DOHH2 (cell line): ENCODE data around the gene COX5B.

Source experiments
- EZH2phosphoT487 ChIP-seq: fragments of 200-600 bp; sonication (generic); IDR thresholded peaks from 2 replicates; pipeline ENCODE4 v1.6.1; 2017; ENCODE audit warnings: borderline replicate concordance, mild to moderate bottlenecking, antibody characterized with exemption, low read length, moderate library complexity, mixed read lengths
- TF ChIP-seq, protein P1 (sequence below): fragments of 200-600 bp; sonication (generic); IDR thresholded peaks from one replicate; pipeline ENCODE4 v1.5.1; 2014; ENCODE audit warnings: antibody characterized with exemption, mild to moderate bottlenecking, low read depth, low read length; ENCODE audit not compliant: poor library complexity, severe bottlenecking

DNA sequence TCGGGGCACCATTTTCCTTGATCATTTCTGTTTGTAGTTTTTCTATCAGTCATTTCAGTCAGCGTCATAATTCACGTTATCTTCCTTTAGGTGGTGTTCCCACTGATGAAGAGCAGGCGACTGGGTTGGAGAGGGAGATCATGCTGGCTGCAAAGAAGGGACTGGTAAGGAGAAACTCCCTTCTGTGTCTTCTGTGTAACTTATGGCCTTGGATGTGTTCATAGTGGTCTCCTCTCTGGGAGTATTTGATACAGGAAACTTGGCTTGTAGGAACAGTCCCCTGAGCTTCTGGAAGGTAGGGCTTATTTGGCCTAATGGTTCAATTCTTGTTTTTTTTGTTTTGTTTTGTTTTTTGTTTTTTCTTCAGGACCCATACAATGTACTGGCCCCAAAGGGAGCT lies 1.1 kb downstream of the COX5B start:
- TF ChIP-seq, protein P1, sequence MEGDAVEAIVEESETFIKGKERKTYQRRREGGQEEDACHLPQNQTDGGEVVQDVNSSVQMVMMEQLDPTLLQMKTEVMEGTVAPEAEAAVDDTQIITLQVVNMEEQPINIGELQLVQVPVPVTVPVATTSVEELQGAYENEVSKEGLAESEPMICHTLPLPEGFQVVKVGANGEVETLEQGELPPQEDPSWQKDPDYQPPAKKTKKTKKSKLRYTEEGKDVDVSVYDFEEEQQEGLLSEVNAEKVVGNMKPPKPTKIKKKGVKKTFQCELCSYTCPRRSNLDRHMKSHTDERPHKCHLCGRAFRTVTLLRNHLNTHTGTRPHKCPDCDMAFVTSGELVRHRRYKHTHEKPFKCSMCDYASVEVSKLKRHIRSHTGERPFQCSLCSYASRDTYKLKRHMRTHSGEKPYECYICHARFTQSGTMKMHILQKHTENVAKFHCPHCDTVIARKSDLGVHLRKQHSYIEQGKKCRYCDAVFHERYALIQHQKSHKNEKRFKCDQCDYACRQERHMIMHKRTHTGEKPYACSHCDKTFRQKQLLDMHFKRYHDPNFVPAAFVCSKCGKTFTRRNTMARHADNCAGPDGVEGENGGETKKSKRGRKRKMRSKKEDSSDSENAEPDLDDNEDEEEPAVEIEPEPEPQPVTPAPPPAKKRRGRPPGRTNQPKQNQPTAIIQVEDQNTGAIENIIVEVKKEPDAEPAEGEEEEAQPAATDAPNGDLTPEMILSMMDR: no peak
- no peak for TF ChIP-seq EZH2phosphoT487
